ENCODE results near the gene LIN7C. TPM values are rescaled to one million over a fixed set of nuclear protein-coding genes. Genes with fewer than 3 reads are reported as not detected.

LIN7C gene
- total RNA-seq, 1 donor from 2014 or later, result 36.5 TPM

Small RNAs within 50 kb of the gene (microRNA-seq; reads per million reads assigned to microRNA genes)
- not detected for gene MIR8087 (ENCODE audit: borderline microRNAs expressed)

Other genes with a start within 250 kb of the LIN7C start
- 1.6 TPM for gene CCDC34, start 143.6 kb downstream of the LIN7C start, total RNA-seq
- 7.5 TPM for gene LGR4, start 34.0 kb downstream of the LIN7C start, total RNA-seq
- gene BDNF, start 193.7 kb upstream of the LIN7C start, total RNA-seq, result 4.3 TPM